Measurements from ENCODE around the gene ARVCF. TPM values are rescaled to one million over a fixed set of nuclear protein-coding genes. Genes with fewer than 3 reads are reported as not detected.

The ARVCF gene
- total RNA-seq, 4 donors from 2014 or later: 6.5 to 20.0 (median 9.3) TPM

DNA sequence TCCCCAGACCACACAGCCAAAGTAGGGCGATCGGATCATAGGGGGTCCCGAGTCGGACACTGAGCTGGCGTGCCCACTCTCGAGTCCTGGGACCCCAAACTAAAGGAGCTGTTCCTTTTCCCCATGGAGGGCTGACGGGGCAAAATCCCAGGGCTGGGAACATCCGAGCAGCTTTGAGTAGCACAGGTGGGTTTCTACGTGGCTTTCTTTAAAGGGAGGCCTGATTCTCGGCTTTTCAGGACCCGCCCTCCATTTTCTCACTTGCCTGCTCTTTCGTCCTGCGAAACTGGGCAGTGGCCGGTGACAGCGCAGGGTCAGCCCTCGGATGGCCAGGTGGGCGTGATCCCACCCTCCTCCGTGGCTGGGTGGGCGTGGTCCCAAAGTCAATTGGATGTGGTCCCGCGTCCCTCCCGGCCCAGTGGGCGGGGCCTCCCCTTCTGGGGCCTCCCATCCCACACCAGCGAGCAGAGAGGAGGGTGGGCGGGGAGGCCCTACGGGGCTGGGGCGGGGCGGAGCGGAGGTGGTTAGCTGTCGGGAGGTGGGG is 57.5 kb downstream of the ARVCF start:
- peak; percentile 78 for DNase-seq (ENCODE audit: low spot score)
- TF ChIP-seq, protein P1, sequence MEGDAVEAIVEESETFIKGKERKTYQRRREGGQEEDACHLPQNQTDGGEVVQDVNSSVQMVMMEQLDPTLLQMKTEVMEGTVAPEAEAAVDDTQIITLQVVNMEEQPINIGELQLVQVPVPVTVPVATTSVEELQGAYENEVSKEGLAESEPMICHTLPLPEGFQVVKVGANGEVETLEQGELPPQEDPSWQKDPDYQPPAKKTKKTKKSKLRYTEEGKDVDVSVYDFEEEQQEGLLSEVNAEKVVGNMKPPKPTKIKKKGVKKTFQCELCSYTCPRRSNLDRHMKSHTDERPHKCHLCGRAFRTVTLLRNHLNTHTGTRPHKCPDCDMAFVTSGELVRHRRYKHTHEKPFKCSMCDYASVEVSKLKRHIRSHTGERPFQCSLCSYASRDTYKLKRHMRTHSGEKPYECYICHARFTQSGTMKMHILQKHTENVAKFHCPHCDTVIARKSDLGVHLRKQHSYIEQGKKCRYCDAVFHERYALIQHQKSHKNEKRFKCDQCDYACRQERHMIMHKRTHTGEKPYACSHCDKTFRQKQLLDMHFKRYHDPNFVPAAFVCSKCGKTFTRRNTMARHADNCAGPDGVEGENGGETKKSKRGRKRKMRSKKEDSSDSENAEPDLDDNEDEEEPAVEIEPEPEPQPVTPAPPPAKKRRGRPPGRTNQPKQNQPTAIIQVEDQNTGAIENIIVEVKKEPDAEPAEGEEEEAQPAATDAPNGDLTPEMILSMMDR (IDR thresholded peaks at IDR 0.05): no peak

DNA sequence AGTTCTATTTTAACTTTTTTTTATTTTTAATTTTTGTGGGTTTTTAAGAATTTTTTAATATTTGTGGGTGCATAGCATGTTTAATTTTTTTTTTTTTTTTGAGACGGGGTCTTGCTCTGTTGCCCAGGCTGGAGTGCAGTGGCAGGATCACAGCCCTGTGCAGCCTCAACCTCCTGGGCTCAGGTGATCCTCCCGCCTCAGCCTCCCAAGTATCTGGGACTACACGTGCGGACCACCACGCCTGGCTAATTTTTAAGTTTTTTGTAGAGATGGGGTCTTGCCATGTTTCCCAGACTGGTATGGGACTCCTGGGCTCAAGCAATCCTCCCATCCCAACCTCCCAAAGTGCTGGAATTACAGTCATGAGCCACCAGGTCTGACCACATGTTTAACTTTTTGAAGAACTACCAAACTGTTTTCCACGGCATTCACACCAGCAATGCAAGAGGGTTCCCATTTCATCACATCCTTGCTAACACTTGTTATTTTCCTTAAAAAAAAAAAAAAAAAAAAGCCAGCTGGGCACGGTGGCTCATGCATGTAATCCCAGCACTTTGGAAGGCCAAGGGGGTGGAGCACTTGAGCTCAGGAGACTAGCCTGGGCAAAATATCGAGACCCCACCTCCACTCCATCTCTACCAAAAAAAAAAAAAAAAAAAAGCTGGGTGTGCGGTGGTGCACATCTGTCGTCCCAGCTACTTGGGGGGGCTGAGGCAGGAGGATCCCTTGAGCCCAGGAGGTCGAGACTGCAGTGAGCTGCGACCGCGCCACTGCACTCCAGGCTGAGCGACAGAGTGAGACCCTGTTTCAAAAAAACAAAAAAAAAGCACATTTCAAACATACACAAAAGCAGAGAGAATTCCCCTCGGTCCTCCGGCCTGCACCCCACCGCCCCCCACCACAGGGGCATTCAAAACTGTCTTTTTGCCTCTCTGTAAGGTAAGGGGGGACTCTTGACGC is 58.3 kb downstream of the ARVCF start:
- TF ChIP-seq, protein P1 (IDR thresholded peaks at IDR 0.05): no peak
- DNase-seq (ENCODE audit: low spot score) (no peak), ATAC-seq (ENCODE audit: low FRiP score) (no peak)

More for the DNA sequence above, 57.5 kb downstream of the ARVCF start:
- peak; percentile 82 for ATAC-seq (ENCODE audit: low FRiP score)

DNA sequence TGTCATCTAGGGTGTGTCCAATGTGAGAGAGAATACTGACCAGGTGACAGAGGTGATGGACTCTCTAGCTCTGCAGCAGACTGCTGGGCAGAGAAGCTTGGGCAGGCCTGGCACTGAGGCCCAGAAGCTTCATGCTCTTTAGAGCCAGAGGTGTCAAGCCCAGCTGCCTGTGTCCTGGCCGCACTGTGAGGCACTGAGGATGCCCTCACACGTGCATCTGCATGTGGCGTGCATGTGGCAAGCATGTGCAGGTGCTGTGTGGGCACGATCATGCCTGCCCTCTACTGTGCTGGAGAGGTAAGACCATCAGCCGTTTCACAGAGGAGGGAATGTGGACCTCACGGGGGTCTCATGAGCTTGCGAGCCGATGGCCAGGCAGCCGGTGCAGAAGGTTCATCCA is 59.2 kb downstream of the ARVCF start:
- ATAC-seq (ENCODE audit: low FRiP score): no peak
- no peak for DNase-seq (ENCODE audit: low spot score)
- TF ChIP-seq, protein P1 (IDR thresholded peaks at IDR 0.05): no peak

DNA sequence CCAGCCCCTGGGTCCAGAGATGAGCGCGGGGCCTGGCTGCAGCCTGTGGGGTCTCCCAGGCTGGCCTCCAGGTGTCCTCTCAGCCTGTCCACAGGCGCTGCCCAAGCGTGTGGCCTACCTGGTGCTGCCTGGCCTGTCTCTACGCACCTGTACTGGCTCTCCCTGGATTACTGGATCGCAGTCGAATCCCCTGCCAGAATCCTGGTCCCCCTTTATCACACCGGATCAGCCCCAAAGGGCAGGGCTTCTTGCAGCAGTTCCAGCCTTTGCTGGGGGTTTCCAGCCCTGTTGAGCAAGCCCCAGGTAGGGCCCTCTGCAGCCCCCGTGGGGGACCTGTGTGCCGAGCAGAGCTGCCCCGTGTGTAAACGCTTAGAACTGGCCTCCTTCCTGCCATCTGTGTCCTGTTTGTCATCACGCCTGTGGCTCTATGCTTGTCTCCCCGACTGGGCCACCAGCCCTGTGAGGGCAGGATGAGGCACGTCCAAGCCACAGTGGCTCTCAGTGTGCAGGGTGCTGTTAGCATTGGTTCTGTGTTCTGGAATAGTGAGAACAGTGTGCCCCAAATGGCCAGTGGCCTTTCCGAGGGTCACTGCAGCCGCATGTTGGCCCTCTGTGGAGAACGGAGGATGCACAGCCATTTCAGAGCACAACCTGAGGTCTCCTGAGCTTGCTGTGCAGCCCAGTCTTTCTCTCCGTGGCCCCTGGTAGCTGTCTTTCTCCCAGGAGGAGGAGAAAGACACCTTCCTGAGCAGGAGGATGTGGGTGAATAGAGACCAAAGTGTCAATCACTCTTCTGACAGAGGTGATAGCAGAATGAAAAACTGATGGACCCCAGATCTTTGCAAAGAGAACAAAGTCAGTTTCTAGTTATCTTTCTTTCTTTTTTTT is 61.1 kb downstream of the ARVCF start:
- TF ChIP-seq, protein P1 (IDR thresholded peaks at IDR 0.05): no peak
- ATAC-seq (ENCODE audit: low FRiP score) (no peak), DNase-seq (ENCODE audit: low spot score) (no peak)

DNA sequence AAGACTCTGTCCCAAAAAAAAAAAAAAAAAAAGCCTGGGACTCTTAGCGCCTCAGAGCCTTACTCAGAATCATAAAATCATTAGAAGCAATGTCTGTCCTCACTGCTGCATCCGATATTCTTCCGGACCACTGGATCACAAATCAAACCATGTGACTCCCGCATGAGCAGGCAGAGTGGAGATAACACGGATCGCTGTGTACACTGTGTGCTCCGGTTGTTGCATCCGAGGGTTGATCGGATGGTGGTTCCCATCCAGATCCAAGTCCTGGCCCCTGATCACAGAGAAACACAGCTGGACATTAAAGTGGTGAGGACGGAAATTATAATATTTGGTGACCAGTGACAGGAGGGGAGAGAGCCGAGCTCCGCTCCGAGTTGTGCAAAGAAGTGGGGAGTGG is 65.3 kb downstream of the ARVCF start:
- TF ChIP-seq, protein P1 (IDR thresholded peaks at IDR 0.05): no peak
- DNase-seq (ENCODE audit: low spot score): no peak
- no peak for ATAC-seq (ENCODE audit: low FRiP score)

DNA sequence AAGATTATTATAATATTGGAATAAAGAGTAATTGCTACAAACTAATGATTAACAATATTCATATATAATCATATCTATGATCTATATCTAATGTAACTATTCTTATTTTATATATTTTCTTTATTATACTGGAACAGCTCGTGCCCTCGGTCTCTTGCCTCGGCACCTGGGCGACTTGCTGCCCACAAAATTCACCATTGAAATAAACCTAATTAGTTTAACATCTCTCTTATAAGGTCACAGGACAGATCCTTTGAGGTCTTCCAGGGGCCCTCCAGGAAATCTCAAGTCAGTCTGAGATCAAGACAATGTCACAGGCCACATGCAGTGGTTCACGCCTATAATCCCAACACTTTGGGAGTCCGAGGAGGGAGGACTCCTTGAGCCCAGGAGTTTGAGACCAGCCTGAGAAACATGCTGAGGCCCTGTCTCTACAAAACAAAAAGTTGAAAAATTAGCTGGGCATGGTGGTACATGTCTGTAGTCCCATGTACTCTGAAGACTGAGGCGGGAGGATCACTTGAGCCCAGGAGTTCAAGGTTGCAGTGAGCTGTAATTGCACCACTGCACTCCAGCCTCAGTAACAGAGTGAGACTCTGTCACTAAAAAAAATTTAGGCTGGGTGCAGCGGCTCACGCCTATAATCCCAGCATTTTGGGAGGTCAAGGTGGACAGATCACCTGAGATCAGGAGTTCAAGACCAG is 68.4 kb downstream of the ARVCF start:
- ATAC-seq (ENCODE audit: low FRiP score): no peak
- TF ChIP-seq, protein P1 (IDR thresholded peaks at IDR 0.05): no peak
- no peak for DNase-seq (ENCODE audit: low spot score)
